Measurements from ENCODE around the gene MAP2K5. TPM values are rescaled to one million over a fixed set of nuclear protein-coding genes. Genes with fewer than 3 reads are reported as not detected.

MAP2K5 gene
- total RNA-seq, 1 donor from 2014 or later, result 25.5 TPM

DNA sequence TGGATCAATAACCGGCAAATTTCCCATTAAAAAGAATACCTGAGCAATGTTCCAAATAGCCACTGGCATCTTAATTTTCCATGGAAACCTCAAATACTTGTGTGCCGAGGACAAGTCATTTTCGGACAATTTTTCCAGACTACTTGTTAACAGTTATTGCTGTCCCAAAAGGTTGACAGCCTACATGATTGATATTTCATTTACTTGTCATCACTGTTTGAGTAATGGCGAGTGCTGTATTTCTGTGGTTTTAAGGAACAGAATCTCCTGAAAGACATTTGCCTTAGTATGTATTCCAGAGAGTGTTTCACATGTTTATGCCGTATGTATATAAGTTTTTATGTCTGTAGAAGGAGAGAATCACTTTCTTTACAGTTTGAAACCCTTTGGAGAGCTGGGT, 36.7 kb downstream of the MAP2K5 start:
- no peaks in the 10 kb centered on the region for H3K9me3 ChIP-seq
- H3K36me3 ChIP-seq, result no peaks in the 10 kb centered on the region
- H3K4me3 ChIP-seq, result no peak overlapping the region
- no peak overlapping the region for H3K27ac ChIP-seq
- no peaks in the 10 kb centered on the region for H3K27me3 ChIP-seq (ENCODE audit: low read depth)
- no peak for ATAC-seq
- intact Hi-C loops (cut with DNase I), result no loop called here
- H3K4me1 ChIP-seq, result no peaks in the 10 kb centered on the region
- DNase-seq, result no peak
- TF ChIP-seq, protein P1, sequence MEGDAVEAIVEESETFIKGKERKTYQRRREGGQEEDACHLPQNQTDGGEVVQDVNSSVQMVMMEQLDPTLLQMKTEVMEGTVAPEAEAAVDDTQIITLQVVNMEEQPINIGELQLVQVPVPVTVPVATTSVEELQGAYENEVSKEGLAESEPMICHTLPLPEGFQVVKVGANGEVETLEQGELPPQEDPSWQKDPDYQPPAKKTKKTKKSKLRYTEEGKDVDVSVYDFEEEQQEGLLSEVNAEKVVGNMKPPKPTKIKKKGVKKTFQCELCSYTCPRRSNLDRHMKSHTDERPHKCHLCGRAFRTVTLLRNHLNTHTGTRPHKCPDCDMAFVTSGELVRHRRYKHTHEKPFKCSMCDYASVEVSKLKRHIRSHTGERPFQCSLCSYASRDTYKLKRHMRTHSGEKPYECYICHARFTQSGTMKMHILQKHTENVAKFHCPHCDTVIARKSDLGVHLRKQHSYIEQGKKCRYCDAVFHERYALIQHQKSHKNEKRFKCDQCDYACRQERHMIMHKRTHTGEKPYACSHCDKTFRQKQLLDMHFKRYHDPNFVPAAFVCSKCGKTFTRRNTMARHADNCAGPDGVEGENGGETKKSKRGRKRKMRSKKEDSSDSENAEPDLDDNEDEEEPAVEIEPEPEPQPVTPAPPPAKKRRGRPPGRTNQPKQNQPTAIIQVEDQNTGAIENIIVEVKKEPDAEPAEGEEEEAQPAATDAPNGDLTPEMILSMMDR (IDR thresholded peaks at IDR 0.05), result no peak

GRCh38 chr15:67579967-67580366, 37.5 kb downstream of the MAP2K5 start:
- ATAC-seq (no peak), DNase-seq (no peak)
- H3K36me3 ChIP-seq, result no peaks in the 10 kb centered on the region
- H3K4me1 ChIP-seq, result no peaks in the 10 kb centered on the region
- H3K27ac ChIP-seq, result no peak overlapping the region
- H3K9me3 ChIP-seq, result no peaks in the 10 kb centered on the region
- TF ChIP-seq, protein P1 (IDR thresholded peaks at IDR 0.05), result no peak
- H3K4me3 ChIP-seq, result no peak overlapping the region
- intact Hi-C loops (cut with DNase I), result no loop called here
- H3K27me3 ChIP-seq (ENCODE audit: low read depth), result no peaks in the 10 kb centered on the region

- no peak for ATAC-seq
- H3K4me3 ChIP-seq, result no peak overlapping the region
- intact Hi-C loops (cut with DNase I), result no loop called here
Measured at GRCh38 chr15:67584157-67584556, 41.7 kb downstream of the MAP2K5 start.

DNA sequence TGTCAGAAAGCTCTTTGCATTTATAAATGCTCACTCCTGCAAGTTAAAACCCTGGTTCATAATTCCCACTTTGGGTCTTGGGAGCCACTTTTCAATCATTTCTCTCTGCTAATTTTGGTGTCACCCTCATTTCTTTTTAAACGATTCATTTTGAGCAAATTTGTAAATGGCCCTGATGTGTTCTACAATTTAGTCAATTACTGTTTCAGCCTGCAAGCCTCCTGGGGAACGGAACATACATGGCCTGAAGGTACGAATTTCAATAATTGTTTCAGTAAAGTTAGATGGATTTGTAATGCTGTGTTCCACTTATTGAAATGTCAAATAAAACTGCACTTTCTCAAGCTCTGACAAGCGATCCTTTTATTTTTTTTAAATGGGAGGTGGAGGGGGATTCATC, 43.2 kb downstream of the MAP2K5 start:
- TF ChIP-seq, protein P1 (IDR thresholded peaks at IDR 0.05), result no peak
- Histone ChIP-seq H3K4me3 (no peak overlapping the region), H3K9me3 (no peaks in the 10 kb centered on the region), H3K27me3 (ENCODE audit: low read depth) (no peaks in the 10 kb centered on the region), H3K4me1 (no peaks in the 10 kb centered on the region), H3K27ac (no peak overlapping the region), H3K36me3 (peaks cover 30% of the 10 kb centered on the region)
- ATAC-seq (no peak), DNase-seq (no peak)
- intact Hi-C loops (cut with DNase I), result no loop called here

More at GRCh38 chr15:67584157-67584556, 41.7 kb downstream of the MAP2K5 start:
- Histone ChIP-seq H3K9me3 (no peaks in the 10 kb centered on the region), H3K27me3 (ENCODE audit: low read depth) (no peaks in the 10 kb centered on the region), H3K4me1 (no peaks in the 10 kb centered on the region), H3K27ac (no peak overlapping the region), H3K36me3 (peaks cover 27% of the 10 kb centered on the region)
- no peak for DNase-seq
- TF ChIP-seq, protein P1 (IDR thresholded peaks at IDR 0.05), result no peak

GRCh38 chr15:67587331-67587730, 44.8 kb downstream of the MAP2K5 start:
- intact Hi-C loops (cut with DNase I), result no loop called here
- Histone ChIP-seq H3K27me3 (ENCODE audit: low read depth) (no peaks in the 10 kb centered on the region), H3K36me3 (peaks cover 30% of the 10 kb centered on the region), H3K27ac (no peak overlapping the region), H3K4me3 (no peak overlapping the region), H3K4me1 (no peaks in the 10 kb centered on the region), H3K9me3 (no peaks in the 10 kb centered on the region)
- TF ChIP-seq, protein P1 (IDR thresholded peaks at IDR 0.05), result no peak
- DNase-seq (no peak), ATAC-seq (no peak)

GRCh38 chr15:67587754-67588153, 45.3 kb downstream of the MAP2K5 start:
- Histone ChIP-seq H3K27me3 (ENCODE audit: low read depth) (no peaks in the 10 kb centered on the region), H3K27ac (no peak overlapping the region), H3K9me3 (no peaks in the 10 kb centered on the region), H3K4me3 (no peak overlapping the region), H3K36me3 (peaks cover 32% of the 10 kb centered on the region), H3K4me1 (no peaks in the 10 kb centered on the region)
- TF ChIP-seq, protein P1 (IDR thresholded peaks at IDR 0.05), result no peak
- no peak for DNase-seq
- intact Hi-C loops (cut with DNase I), result no loop called here
- ATAC-seq, result no peak
